GM21619 (cell line): ENCODE data around the gene ZNF654.

Source experiments
- ATAC-seq: cut with Tn5 transposase; IDR thresholded peaks from one replicate; pipeline ENCODE4 v1.9.1; 2021; ENCODE audit not compliant: unreplicated experiment

ZNF654 gene

DNA sequence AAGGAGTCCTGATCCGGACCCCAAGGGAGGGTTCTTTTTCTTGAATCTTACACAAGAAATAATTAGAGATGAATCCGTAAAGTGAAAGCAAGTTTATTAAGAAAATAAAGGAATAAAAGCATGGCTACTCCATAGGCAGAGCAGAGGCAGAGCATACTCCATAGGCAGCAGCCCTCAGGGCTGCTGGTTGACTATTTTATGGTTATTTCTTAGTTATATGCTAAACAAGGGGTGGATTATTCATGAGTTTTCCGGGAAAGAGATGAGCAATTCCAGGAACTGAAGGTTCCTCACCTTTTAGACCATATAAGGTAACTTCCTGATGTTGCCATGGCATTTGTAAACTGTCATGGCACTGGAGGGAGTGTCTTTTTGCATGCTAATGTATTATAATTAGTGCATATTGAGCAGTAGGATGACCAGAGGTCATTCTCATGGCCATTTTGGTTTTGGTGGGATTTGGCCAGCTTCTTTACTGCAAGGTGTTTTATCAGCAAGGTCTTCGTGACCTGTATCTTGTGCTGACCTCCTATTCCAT, 132.9 kb downstream of the ZNF654 start:
- ATAC-seq, result no peak

DNA sequence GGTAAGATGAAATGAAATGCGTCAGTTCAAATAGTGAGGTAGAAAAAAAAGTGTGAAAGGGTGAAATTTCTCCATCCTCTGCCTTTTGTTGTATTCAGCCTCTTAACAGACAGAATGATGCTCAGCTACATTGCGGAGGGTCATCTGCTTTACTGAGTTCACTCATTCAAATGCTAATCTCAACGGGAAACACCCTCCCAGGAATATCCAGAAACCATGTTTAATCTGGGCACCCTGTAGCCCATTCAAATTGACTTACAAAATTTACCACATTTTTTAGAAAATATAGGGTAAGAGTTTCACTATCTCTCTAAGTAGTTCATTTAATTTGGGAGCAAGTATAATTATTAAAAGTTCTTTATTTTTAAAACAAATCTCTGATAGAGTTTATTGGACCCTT, 133.6 kb downstream of the ZNF654 start:
- no peak for ATAC-seq
